Hepatocyte (in vitro differentiated cells): Measurements from ENCODE around the gene CXCL11. TPM values are rescaled to one million over a fixed set of nuclear protein-coding genes. Genes with fewer than 3 reads are reported as not detected.

Experiments
- DNase-seq: peaks from one replicate; pipeline ENCODE4 v3.0.0-alpha.2; 2016; ENCODE audit warnings: low spot score
- H2AFZ ChIP-seq: fragments of 200-600 bp; sonication (generic); 2 replicates; pipeline ENCODE4 v1.6.0; 2016; ENCODE audit warnings: antibody characterized with exemption, mild to moderate bottlenecking
- H3K27ac ChIP-seq: fragments of 200-600 bp; sonication (generic); 2 replicates; pipeline ENCODE4 v1.5.1; 2016; ENCODE audit warnings: mild to moderate bottlenecking
- H3K27me3 ChIP-seq: fragments of 200-600 bp; sonication (generic); 2 replicates; pipeline ENCODE4 v1.6.1; 2016
- H3K36me3 ChIP-seq: fragments of 200-600 bp; sonication (generic); replicated peaks from 2 replicates; pipeline ENCODE4 v1.5.1; 2016; ENCODE audit warnings: low read depth; ENCODE audit not compliant: insufficient read depth
- H3K4me1 ChIP-seq: fragments of 200-600 bp; sonication (generic); 2 replicates; pipeline ENCODE4 v1.5.1; 2016; ENCODE audit warnings: mild to moderate bottlenecking, moderate library complexity; ENCODE audit not compliant: insufficient read depth
- H3K4me2 ChIP-seq: fragments of 200-600 bp; sonication (generic); 2 replicates; pipeline ENCODE4 v1.6.0; 2016
- H3K4me3 ChIP-seq: fragments of 200-600 bp; sonication (generic); 2 replicates; pipeline ENCODE4 v1.5.1; 2016; ENCODE audit warnings: mild to moderate bottlenecking
- H3K79me2 ChIP-seq: fragments of 200-600 bp; sonication (generic); 2 replicates; pipeline ENCODE4 v1.6.0; 2017; ENCODE audit warnings: mild to moderate bottlenecking
- H3K9me2 ChIP-seq: fragments of 200-600 bp; sonication (generic); replicated peaks from 2 replicates; pipeline ENCODE4 v1.6.0; 2017; ENCODE audit warnings: mild to moderate bottlenecking; ENCODE audit not compliant: insufficient read depth
- H3K9me3 ChIP-seq: fragments of 200-600 bp; sonication (generic); 2 replicates; pipeline ENCODE4 v1.5.1; 2016; ENCODE audit warnings: low read depth, mild to moderate bottlenecking
- H4K20me1 ChIP-seq: fragments of 200-600 bp; sonication (generic); 2 replicates; pipeline ENCODE4 v1.6.0; 2016; ENCODE audit warnings: mild to moderate bottlenecking; ENCODE audit not compliant: insufficient read depth, poor library complexity, severe bottlenecking
- CTCF ChIP-seq: fragments of 200-600 bp; sonication (generic); IDR thresholded peaks from 2 replicates; pipeline ENCODE4 v1.5.1; 2016; ENCODE audit warnings: antibody characterized with exemption, mild to moderate bottlenecking; ENCODE audit not compliant: poor library complexity
- EZH2 ChIP-seq: fragments of 200-600 bp; sonication (generic); IDR thresholded peaks from 2 replicates; pipeline ENCODE4 v1.6.1; 2016; ENCODE audit warnings: antibody characterized with exemption, mild to moderate bottlenecking, borderline replicate concordance
- EZH2phosphoT487 ChIP-seq: fragments of 200-600 bp; sonication (generic); IDR thresholded peaks from one replicate; pipeline ENCODE4 v1.6.1; 2018; ENCODE audit warnings: antibody characterized with exemption, mild to moderate bottlenecking, low read depth, moderate library complexity; ENCODE audit not compliant: unreplicated experiment, severe bottlenecking
- WGBS: methylation state at CpG from one replicate; pipeline ENCODE4 v1.1.6; 2016; ENCODE audit warnings: low lambda C conversion rate; ENCODE audit errors: missing lambda C conversion rate; 5-methylcytosine and 5-hydroxymethylcytosine counted together
- polyA plus RNA-seq: library from polyadenylated mRNA; unstranded; fragments of >200 nt; fragmentation: Nextera tagmentation; extraction: Ambion mirVana; gene quantifications from 2 replicates; pipeline ENCODE4 v1.2.1, GENCODE V29; 2016
- total RNA-seq: library from RNA; depleted of rRNA; stranded (reverse); fragments of >200 nt; gene quantifications from 2 replicates; pipeline ENCODE4 v1.2.3, GENCODE V29; 2014

The CXCL11 gene
- total and polyA plus RNA-seq, 2 experiments from 2014 or later = not detected

GRCh38 chr4:76003620-76004019 is 32.2 kb downstream of the CXCL11 start:
- no peak overlapping the region for H3K4me2 ChIP-seq
- no peaks in the 10 kb centered on the region for H3K9me3 ChIP-seq
- no peaks in the 10 kb centered on the region for H3K36me3 ChIP-seq
- WGBS = 86% methylated on average over 3 of the region's 3 CpGs
- no peak overlapping the region for H3K27ac ChIP-seq
- no peaks in the 10 kb centered on the region for H3K79me2 ChIP-seq
- H3K27me3 ChIP-seq = no peaks in the 10 kb centered on the region
- no peaks in the 10 kb centered on the region for H4K20me1 ChIP-seq
- H3K4me1 ChIP-seq = no peaks in the 10 kb centered on the region
- TF ChIP-seq EZH2 = no peak
- TF ChIP-seq EZH2phosphoT487 = no peak
- TF ChIP-seq CTCF = no peak
- H3K4me3 ChIP-seq = no peak overlapping the region
- no peak for DNase-seq
- H3K9me2 ChIP-seq = no peaks in the 10 kb centered on the region
- no peak overlapping the region for H2AFZ ChIP-seq

- TF ChIP-seq CTCF (no peak), EZH2phosphoT487 (no peak), EZH2 (no peak)
- Histone ChIP-seq H3K4me1 (no peaks in the 10 kb centered on the region), H3K9me3 (no peaks in the 10 kb centered on the region), H3K27me3 (no peaks in the 10 kb centered on the region), H3K36me3 (no peaks in the 10 kb centered on the region), H3K4me2 (no peak overlapping the region), H3K9me2 (no peaks in the 10 kb centered on the region), H3K27ac (no peak overlapping the region), H3K4me3 (no peak overlapping the region), H2AFZ (no peak overlapping the region), H3K79me2 (no peaks in the 10 kb centered on the region), H4K20me1 (no peaks in the 10 kb centered on the region)
- 89% methylated on average over 2 of the region's 2 CpGs for WGBS
- DNase-seq = no peak
Observed at GRCh38 chr4:76003035-76003434, 32.8 kb downstream of the CXCL11 start.

GRCh38 chr4:76002176-76002575 is 33.7 kb downstream of the CXCL11 start:
- H3K27me3 ChIP-seq = no peaks in the 10 kb centered on the region
- H3K4me3 ChIP-seq = no peak overlapping the region
- H3K27ac ChIP-seq = no peak overlapping the region
- no peaks in the 10 kb centered on the region for H4K20me1 ChIP-seq
- H3K9me2 ChIP-seq = no peaks in the 10 kb centered on the region
- H3K4me1 ChIP-seq = no peaks in the 10 kb centered on the region
- DNase-seq = peak; percentile 41
- WGBS = 82% methylated on average over 4 of the region's 4 CpGs
- H3K4me2 ChIP-seq = no peak overlapping the region
- H3K36me3 ChIP-seq = no peaks in the 10 kb centered on the region
- no peak for TF ChIP-seq EZH2phosphoT487
- TF ChIP-seq CTCF = no peak
- no peak for TF ChIP-seq EZH2
- no peak overlapping the region for H2AFZ ChIP-seq
- H3K9me3 ChIP-seq = no peaks in the 10 kb centered on the region
- H3K79me2 ChIP-seq = no peaks in the 10 kb centered on the region

GRCh38 chr4:76001700-76002099 is 34.2 kb downstream of the CXCL11 start:
- Histone ChIP-seq H3K9me2 (no peaks in the 10 kb centered on the region), H3K9me3 (no peaks in the 10 kb centered on the region), H3K27ac (no peak overlapping the region), H3K79me2 (no peaks in the 10 kb centered on the region), H2AFZ (no peak overlapping the region), H3K36me3 (no peaks in the 10 kb centered on the region), H3K4me1 (no peaks in the 10 kb centered on the region), H3K4me2 (no peak overlapping the region), H4K20me1 (no peaks in the 10 kb centered on the region), H3K4me3 (no peak overlapping the region), H3K27me3 (no peaks in the 10 kb centered on the region)
- 87% methylated on average over 7 of the region's 7 CpGs for WGBS
- no peak for DNase-seq
- no peak for TF ChIP-seq EZH2
- TF ChIP-seq EZH2phosphoT487 = no peak
- no peak for TF ChIP-seq CTCF
